Measurements from ENCODE around the gene AKR1E2. TPM values are rescaled to one million over a fixed set of nuclear protein-coding genes. Genes with fewer than 3 reads are reported as not detected.

AKR1E2 gene
- total RNA-seq, 6 donors from 2014 or later: 3.3 to 18.8 (median 7.9) TPM

- H3K4me1 ChIP-seq: no peaks in the 10 kb centered on the region
- TF ChIP-seq EP300 (IDR thresholded peaks at IDR 0.05) (no peak), CTCF (IDR thresholded peaks at IDR 0.05) (no peak), POLR2AphosphoS5 (IDR thresholded peaks at IDR 0.05) (no peak), POLR2A (IDR thresholded peaks at IDR 0.05) (no peak)
- no peaks in the 10 kb centered on the region for H3K27me3 ChIP-seq
- H3K9me3 ChIP-seq: no peaks in the 10 kb centered on the region
- ATAC-seq (ENCODE audit: low FRiP score in 2 of 2) (no peak), DNase-seq (no peak)
- 96 to 98% methylated on average over 2 of the region's 2 CpGs for WGBS, 2 donors
- H3K4me3 ChIP-seq: no peak overlapping the region
- H3K36me3 ChIP-seq: no peaks in the 10 kb centered on the region
- H3K27ac ChIP-seq: no peak overlapping the region
These were observed 68.3 kb downstream of the AKR1E2 start for GRCh38 chr10:4894335-4894734.

Other genes starting within 250 kb of the AKR1E2 start
- gene AKR1C1, start 137.2 kb downstream of the AKR1E2 start, total RNA-seq: 100 to 1,000 TPM in 1 of 6 donors, 10 to 100 TPM in 5; 38.2 to 103 (median 44.3) TPM
- gene AKR1C2, start 177.7 kb downstream of the AKR1E2 start, total RNA-seq: 10 to 100 TPM in 5 of 6 donors, 1 to 10 TPM in 1; 7.3 to 76.0 (median 28.6) TPM

Measured in upper lobe of left lung (tissue), 6 donors.